CD4-positive, alpha-beta T cell treated with Interleukin-4 for 1 hour (primary cell): Measurements from ENCODE around the gene NDST1.

Source experiments
- DNase-seq, 2 donors: peaks; one replicate each; pipeline ENCODE4 v3.0.0-alpha.2; 2020 to 2022

Gene NDST1

DNA sequence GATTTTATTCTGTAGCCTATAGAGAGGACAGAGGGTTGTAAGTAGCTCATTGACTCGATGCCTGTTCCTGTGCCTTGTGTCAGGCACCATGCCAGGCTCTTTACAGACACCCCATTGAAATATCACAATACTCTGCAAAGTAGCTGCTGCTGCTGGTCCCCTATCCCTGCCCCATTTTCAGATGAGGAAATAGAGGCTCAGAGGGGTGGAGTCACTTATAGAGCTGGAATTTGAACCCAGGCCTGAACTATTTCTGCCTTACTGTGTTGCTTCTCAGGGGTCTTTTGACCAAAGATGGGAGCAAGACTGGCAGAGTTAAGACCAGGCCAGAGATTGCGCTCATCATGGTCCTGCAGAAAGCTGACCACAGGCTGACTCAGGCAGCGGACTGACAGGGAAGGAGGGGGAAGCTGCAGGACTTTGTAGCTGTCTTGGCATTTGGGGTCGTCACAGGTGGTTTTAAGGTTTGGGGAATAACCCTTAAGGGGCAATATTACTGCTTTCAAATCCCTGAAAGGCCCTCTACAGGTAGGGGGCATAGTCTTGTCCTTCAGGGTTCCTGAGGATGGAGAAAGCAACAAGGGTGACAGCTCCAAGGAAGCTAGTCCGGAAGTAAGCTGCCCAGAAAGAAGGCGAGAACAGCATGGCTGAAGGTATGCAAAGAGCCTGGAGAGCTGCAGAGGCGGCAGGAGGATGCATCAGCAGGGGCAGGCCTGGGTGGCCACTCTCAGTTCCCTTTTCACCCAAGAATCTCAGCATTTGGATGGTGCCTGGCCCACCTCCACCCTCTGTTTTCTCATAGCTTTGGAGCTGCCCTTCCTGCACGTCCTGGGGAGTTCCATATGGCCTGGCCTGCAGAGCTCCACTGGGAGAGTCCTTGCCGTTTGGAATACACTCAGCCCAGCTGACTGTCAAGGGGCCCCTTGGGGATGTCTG is 18.3 kb upstream of the NDST1 start:
- peak in 1 of 2 donors; percentile 57 for DNase-seq

DNA sequence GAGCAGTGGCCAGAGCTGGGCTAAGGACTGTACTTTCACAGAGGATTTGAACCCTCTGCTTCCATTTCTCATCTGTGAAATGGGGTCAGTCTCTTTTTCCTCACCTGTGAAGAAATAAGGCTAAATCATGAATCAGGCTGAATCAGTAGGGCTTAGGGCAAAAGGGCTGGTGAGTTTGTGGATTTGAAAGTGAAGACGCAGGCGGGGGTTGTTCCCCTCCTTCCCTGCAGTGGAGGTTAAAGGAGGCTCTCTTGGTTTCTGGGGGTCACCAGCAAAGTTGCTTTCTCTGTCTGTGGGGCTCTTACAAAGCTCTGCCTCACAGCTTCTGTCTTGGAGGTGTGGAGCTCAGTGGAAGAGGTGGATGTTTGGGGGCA is 17.6 kb upstream of the NDST1 start:
- DNase-seq, result no peak

DNA sequence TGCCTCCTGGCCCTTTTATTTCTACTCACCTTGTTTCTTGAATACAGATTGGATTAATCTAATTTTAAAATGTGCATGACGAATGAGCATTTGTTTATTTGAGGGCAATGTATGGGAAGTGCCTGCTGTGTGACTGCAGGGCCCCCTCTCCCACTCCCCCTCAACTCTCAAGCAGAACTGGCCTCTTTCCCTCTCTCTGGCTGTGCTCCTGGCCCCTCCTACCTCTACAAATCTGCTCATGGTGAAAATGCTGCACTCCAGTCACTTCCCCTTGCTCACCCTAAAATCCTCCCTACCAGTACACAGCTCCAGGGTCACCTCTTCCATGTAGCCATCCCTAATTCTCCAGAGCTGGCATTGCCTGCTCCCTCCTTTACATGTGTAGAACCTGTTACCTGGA is 17.2 kb upstream of the NDST1 start:
- DNase-seq, result no peak

DNA sequence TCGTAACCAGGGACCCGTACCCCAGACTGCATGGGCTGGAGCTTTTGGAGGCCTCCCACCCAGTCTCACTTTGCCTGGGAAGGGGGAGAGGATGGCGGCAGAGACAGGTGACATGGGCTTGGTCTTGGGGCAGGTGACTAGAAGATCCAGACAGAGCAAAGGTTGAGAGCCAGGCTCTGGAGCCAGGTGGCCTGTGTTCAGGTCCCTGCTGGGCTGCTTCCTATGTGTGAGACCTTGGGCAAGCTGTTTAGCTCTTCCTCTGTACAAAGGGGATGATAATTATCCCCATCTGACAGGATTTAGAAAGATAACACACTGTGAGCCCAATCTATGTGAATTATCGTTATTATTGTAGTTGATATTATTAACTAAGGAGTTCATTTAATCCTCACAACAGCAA is 16.1 kb upstream of the NDST1 start:
- DNase-seq, result no peak

DNA sequence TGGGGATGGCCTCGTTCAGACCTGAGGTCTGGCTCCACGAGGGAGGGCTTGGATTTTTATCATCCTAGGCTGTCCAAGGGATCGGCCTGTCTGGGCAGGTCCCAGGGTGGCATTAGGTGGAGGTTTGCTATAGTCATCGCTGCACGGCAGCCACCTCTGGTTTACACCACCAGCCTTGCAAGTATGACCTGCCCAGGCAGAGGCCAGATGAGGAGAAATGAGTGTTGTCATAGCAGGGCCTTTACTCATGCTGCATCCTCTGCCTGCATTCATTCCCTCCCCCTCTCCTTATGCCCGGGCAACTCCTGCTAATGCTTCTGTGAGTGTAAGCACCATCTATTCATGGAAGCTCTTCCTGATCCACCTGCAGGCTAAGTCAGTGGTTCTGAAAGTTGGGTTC is 15.3 kb upstream of the NDST1 start:
- DNase-seq, result no peak

DNA sequence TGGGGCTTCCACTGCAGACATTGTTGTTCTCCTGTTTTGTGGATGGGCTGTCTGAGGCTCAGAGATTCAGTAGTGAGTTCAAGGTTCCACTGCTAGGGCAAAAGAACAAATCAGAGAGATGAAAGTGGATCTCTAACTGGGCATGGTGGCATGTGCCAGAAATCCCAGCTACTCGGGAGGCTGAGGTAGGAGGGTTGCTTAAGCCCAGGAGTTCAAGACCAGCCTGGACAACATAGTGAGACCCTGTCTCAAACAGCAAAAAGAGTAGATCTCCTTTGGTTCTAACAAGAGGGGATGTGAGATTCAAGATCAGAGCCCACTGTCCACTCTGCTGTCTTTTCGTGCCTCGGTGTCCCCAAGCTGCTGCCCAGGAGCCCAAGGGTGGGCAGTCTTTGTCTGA is 11.8 kb upstream of the NDST1 start:
- no peak for DNase-seq

DNA sequence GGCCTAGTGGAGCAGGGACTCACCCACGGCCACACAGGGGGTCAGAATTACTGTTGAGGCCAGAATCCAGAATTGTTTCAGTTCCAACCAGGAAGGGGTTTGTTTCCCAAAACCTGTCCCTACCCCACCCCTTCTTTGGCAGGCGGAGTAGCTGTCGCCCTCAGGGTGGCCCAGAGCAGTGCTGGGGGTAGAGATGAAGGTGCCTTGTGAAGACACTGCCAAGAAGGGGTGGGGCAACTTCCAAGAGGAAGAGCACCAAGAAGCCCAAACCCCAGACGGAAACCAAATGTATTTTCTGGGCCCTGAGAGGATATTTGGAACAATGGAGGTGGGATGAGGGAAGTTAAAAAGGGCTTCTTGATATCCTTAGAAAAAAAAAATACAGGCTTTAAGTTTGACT is 11.4 kb upstream of the NDST1 start:
- DNase-seq, result no peak

DNA sequence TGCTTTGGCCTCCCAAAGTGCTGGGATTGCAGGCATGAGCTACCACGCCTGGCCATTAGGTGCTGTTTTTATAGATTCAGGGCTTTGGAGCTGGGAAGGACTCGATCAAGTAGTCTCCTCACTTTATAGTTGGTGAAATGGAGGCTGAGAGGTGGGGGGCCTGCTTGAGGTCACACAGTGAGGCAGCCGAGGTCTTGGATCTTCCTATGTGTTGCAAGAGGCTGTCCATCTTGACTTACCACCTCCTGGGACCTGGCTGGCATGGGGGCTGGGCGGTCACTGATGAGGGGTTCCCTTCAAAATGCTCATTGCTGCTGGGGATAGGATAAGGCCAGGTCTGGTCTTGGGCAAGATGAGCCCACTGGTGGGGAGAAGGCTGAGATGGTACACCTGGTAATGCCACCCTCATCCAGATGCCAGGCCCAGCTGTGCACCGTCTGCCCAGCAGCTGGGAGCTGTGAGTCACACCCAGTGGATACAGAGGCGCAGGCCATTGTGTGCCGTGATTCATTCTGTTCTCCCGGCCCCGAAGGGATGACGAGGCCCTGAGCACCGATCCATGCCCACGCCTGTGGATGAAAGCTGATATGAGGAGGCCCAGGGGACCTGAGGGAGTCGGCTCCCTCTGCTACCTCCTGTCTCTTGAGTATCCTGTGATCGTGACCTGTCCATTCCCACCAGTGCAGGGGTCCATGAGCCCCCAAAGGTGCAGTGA is 10.5 kb upstream of the NDST1 start:
- DNase-seq, result no peak

DNA sequence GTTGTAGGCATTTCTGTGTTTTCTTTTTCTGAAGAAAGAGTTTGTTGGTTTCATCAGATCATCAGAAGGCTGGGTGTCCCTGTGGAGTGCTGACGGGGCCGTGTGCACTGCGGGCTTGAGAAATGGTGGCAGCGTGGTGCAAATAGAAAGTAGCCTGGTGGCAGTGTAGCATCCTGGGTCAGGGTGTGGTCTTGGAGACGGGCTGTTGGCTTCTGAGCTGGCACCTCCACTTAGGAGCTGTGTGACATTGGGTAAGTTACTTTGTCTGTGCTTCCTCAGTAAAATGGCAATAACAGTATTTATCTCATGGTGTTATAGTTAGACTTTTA is 10.0 kb upstream of the NDST1 start:
- no peak for DNase-seq

DNA sequence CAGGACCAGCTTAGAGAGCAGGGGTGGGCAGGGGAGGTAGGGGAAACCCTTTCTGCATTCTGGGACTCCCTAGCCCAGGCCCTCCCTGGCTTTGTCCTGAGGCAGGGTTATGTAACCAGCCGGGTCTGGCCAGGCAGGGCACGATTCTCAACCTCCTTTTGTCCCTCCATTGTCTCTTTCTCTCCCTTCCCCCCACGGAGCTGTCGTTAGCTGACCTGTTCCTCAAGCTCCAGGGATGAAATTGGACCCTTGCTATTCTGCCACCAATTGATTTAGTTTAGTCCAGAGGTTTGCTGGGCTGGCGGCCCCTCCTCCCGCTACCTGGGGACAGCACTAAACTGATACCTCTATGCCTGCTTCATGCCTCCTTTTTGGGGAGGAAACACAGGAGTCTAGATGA is 9.4 kb upstream of the NDST1 start:
- DNase-seq, result no peak

DNA sequence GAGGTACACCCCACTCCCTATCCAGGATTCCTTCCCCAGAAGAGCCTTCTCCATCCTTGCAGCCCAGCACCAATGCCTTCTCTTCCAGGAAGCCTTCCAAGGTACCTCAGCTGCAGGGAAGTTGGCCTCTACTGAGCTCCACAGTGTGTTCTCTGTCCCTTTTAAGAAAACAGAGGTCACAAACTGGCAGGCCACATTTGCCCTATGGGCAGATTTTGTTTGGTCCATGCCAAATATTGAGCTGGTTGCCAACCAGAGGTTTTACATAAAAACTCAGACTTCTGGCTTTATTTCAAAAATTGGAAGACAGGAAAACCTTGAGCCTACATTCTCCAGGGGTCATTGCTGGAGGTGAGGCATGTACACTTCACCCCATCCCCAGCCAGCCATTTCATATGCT is 9.0 kb upstream of the NDST1 start:
- no peak for DNase-seq

DNA sequence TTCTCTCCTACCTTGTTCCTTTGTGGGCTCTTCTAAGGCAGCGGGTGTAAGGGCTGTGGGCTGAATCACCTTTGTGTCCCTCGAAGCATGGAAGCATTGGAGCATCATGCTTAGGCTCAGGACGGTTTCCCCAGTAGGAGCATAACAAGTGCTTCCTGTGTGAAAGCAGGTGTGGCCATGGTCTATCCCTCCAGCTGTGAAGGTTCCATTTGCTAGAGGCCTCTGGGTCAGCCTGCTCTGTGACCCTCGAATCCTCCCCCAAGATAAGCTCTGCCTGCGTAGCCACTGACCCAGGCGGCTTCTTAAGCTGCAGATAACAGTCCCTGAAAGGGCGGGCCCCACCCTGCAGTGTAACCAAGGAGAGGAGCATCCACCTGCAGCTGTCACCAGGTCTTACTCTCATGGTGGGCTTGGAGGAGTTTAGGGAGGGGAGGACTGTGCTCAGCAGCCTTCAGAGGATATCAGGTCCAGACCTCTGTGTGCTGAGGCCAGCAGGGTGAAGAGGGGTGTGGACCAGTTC is 8.4 kb upstream of the NDST1 start:
- no peak for DNase-seq

DNA sequence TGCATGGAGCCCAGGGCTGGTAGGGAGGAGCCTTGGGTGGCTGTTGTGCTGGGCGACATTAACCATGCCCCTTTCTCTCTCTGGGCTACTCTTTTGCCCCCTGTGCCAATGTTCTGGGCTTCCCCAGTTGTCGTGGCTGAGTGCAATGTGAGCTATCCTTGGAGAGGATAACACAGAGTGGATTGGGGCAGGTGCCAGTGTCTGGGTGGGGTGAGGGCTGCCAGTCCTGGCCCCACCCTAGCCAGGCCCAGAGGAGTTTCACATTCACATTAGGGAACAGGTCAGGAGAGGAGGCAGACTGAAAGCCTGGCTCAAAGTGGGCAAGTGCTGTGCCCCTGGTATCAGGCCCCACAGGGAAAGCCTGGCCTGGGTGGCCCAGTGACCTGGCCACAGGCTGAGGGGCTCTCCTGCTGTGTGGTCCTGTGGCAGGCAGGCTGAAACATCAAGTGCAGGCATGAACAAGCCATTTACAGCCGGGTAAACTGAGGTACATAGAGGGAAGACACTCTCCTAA is 7.5 kb upstream of the NDST1 start:
- no peak for DNase-seq

DNA sequence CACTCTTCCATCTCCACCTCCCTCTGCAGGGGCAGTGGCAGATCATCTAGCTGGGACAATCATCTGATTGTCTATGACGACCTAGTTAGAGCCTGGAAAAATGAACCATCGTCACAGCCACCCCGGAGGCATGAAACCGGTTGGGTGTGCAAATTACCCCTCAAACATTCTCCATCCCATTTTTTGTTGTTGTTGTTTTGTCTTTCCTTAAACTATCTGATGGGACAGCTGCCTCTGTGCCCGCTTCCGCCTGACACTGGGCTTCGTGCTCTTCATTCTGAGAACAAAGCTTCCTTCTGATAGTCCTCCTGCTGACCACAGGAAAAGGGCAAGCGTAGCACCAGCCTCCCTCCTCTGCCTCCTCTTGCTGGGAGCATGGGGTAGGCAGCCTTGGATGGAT is 7.0 kb upstream of the NDST1 start:
- DNase-seq, result no peak

DNA sequence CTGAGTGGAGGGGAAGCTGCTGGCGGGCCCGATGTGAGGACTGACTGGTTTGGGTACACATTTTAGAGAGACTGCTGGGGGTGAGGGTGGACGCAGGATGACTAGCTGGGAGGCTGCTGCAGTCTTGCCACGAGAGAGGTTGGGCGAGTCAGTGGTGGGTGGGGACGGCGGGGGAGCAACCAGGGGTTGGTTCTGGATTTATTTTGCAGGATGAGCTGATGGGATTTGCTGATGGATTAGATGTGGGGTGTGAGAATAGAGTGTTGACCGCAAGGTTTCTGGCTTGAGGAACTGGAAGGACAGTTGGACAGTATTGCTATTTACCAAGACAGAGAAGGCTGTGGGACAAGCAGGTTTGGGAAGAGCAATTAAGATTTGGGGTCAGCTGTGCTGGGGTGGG is 5.8 kb upstream of the NDST1 start:
- DNase-seq, result no peak

DNA sequence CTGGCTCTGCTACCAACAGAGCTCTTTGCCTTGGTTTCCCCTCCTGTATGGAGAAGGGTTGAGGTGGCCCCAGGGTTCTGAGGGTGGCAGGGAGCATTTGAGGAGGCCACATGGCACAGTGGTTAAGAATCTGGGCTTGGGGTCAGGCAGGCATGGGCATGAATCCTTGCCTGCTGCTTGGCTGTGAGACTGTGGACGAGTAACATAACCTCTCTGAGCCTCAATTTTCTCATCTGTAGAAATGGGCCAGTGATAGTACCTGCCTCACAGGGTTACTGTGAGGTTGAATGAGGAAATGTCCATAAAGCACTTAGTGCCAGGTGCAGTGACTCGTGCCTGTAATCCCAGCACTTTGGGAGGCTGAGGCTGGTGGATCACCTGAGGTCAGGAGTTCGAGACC is 5.1 kb upstream of the NDST1 start:
- DNase-seq, result no peak

DNA sequence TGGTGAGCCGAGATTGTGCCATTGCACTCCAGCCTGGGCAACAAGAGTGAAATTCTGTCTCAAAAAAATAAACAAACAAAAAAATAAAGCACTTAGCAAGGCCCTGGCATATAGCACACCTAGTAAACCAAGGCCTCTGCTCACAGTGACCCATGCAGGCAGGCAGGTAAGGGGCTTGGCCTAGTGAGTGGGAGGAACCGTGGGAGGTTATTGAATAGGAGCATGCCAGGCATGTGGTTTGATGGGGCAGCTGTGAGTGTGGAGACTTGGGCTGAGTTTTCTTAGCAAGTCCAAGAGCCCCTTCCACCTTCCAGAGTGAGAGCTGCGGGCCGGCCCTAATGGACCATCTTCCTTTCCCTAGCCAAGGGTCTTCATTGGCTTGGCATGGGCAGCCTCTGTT is 4.5 kb upstream of the NDST1 start:
- DNase-seq, result no peak

DNA sequence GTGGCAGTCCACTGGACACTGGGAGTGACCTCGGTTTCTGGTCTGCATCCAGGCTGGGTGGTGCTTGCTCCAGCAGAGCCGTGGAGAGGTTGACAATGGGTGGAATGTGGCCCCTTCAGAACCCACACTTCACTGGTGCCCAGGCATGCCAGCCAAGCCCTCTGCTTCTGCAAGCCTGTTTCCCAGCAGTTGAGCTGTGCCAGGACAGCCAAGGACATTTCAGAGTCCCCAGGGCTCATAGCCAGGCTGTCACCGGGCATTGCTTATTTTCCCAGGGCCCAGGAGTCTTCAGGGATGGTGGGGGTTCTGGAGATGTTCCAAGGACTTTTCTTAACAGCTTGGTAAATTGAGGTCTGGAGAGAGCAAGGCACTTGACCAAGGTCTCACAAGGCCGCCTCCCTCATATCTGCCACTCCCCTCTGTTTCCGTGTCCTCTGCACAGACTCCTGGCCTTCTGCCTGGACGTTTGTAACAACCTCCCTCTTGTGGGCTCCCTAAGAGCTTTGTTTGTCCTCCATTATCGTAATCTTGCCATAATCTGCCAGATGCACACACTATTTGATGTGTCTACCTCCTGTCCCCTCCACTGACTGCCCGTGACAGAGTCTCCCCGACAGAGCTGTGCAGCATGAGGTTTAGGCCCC is 3.8 kb upstream of the NDST1 start:
- DNase-seq, result no peak

DNA sequence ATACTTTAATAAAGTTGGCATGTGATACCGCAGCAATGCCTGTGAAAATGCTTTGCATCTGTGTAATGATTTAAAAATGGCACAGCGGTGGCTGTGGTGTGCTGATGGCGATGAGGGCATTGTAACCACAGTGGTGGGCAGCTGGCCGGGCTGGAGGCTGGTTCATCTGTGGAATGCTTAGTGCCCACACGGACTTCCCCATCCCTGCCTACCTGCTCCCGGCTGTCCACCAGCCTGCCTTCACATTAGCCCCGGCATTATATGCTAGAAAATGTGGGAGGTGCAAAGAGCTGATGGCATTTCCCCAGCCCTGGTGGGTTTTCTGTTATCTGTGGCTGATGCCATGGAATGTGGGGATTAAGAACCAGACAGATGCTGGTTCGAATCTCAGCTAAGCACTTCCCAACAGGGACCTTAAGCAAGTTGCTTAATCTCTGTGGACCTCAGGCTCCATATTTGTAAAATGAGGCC is 2.9 kb upstream of the NDST1 start:
- no peak for DNase-seq

DNA sequence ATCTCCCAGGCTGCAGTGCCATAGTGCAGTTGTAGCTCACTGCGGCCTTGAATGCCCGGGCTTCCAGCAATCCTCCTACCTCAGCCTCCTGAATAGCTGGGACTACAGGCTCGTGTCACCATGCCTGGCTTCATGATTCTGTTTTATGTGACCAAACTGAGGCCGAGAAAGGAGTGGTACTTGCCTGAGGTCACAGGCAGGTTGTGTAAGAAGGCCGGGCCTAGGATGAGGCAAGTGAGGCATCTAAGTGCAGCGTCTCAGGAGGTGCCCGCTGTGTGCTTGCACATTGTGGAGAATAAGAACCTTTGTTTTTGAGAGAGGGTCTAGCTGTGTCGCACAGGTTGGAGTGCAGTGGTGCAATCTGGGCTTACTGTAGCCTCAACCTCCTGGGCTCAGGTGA is 2.1 kb upstream of the NDST1 start:
- no peak for DNase-seq

DNA sequence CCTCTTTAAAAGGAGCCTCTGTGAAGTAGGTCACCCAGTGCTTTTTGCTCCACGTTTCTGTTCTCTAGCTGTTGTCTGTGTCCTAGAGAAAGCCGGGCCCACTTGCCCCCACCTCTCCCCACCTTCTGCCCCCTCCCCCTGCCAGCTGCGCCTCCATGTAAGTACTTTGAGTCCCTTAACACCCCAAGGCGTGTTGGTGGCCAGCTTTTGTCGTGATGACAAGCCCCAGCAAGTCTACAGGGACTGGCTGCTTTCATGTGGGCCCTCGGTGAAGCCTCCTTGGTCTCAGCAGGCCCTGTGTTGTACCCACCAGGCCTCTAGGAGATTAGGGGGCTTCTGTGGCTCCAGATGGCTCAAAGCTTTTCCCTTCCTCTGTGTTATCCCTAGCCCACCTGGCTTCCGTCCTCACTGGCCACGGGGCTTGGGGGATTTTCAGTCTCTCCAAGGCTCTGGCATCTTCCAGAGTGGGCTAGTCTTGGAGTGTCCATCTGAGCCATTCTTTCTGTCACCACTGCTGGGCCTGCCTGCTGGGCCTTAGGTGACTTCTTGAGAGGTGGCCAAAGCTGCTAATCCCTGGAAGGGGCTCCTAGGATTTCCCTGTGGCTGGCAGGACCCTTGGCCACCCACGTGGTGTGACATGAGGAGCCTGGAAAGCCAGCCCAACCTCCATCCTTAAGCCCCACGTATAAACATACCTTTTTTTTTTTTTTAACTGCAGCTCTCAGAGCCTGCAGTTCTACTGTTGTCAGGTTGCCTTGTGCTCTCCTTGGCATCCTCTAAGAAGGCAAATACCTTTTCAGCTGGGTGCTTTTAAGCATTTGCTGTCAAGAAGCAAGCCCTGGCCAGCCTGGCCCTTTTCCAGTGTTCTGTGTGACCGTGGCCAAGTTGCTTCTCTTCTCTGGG is 1.1 kb upstream of the NDST1 start:
- DNase-seq, result no peak

DNA sequence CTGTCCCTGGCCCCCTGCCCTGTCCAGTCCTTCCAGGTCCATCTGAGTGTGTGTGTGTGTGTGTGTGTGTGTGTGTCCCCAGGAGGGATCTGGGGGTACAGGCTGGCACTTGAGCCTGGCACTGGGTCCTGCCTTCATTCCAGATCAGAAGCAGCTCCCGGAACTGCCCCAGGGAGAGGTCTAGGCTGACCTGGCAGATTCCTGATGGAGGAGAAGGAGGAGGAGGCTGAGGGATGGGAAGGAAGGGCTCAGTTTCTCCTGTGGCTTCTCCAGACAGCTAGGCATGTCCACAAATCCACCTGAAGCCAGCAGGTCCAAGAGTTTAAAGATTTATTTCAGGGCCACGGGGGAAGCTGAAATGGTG is 328 bp downstream of the NDST1 start:
- DNase-seq, result no peak

DNA sequence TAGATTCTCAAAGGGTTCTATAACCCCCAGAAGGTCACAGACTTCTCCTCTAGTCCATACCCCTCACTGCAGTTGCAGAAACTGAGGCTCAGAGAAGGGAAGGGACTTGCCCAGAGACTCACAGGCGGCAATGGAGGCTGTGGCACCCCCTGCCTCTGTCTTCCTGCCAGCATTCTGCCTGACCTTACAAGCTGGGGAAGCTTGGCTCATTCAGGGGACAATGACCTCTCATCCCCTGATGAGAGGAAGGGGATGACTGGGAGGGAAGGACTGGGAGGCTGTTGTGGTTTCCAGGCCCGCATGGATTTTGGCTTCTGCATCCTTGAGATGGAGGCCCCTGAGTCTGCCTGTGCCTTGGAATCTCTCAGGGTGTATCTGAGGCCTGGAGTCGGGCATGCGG is 897 bp downstream of the NDST1 start:
- DNase-seq, result no peak
